ENCODE results near the gene VEZF1.

The VEZF1 gene, protein sequence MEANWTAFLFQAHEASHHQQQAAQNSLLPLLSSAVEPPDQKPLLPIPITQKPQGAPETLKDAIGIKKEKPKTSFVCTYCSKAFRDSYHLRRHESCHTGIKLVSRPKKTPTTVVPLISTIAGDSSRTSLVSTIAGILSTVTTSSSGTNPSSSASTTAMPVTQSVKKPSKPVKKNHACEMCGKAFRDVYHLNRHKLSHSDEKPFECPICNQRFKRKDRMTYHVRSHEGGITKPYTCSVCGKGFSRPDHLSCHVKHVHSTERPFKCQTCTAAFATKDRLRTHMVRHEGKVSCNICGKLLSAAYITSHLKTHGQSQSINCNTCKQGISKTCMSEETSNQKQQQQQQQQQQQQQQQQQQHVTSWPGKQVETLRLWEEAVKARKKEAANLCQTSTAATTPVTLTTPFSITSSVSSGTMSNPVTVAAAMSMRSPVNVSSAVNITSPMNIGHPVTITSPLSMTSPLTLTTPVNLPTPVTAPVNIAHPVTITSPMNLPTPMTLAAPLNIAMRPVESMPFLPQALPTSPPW

DNA sequence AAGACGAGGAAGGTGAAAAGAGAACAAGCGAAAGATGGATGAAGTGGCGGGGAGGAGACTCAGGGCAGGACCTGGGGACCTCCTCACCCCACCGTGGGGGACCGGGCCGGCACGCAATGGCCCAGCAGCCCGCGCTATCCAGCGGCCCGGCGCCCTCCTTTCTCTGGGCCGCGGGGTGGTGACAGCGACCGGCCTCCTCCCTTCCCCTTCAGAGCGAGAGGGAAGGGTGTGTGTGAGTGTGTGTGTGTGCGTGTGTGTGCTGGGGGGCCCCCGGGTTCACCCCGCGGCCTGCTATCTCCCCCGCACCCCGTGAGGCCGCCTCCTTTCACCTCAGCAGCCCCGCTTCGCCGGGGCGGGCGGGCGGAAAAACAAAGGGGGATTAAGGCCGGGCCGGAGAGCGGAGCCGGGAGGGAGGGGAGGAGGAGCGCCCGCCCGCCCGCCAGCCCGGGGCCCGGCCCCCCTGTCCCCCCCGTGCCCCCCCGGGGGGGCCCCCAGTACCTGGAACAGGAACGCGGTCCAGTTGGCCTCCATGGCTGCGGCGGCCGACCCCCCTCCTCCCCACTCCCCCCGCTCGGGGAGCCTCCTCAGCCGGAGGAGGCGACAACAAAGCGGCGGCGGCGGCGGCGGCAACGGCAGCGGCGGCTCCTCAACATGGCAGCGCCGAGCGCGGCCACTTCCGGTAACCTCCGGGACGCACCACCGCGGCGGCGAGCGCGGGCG lies at the start of gene VEZF1:
VEZF1 (minus strand) TSS at position 674 of the 720 bp plus-strand sequence; CDS start at position 531, 143 bp downstream.
- peak; percentile 30 to 74 for DNase-seq

DNA sequence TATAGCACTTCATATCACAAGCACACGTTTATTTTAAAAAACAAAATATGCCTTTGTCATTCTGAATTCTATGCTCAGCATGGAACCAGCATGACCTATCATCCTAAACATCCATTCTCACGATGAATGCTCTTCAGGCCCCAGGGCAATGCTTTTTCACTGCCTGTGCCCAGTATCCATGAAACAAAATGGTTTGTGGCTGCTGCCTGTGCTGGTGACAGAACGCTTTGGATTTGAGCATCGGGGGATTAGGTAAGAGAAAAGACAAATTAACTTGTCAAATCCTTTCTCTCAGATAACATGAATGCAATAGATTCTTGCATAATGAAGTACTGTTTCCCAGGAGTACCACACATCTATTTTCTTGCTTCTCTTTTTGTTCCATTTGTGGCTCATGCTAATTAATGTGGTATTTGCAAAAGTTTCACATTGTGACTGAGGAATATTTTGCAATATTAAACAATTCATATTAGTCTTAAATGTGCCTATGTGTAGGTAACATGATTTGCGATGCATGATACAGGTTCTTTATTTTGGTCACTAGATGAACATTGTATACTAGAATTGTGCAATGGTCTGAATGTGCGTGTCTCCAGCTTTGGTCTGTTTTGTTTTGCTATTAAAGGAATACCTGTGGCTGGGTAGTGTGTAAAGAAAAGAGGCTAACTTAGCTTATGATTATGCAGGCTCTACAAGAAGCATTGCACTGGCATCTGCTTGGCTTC lies 44.8 kb upstream of the VEZF1 start:
- no peak for DNase-seq

DNA sequence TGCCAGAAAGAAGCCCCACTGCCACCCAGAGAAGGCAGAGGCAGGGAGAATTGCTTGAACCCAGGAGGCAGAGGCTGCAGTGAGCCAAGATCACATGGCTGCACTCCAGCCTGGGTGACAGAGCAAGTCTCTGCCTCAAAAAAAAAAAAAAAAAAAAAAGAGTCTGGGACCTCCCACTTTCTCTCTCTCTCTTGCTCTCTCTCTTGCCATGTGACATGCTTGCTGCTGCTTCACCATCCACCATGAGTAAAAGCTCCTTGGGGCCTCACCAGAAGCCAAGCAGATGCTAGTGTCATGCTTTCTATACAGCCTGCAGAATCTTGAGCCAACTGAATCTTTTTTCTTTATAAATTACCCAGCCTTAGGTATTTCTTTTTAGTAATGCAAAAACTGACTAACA lies 40.5 kb upstream of the VEZF1 start:
- no peak for DNase-seq

DNA sequence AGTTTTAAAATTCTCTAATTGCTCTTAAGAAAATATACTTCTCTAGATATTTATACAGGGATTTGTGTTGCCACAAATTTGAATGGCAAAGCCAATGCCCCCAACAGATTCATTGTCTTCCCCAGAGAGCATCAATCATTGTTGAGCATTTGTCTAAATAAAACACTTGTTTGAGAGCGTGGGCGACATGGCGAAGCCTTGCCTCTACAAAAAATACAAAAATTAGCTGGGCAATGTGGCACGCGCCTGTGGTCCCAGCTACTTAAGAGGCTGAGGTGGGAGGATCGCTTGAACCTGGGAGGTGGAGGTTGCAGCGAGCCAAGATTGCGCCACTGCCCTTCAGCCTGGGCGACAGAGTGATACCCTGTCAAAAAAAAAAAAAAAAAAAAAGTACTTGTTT lies 32.3 kb upstream of the VEZF1 start:
- no peak for DNase-seq

DNA sequence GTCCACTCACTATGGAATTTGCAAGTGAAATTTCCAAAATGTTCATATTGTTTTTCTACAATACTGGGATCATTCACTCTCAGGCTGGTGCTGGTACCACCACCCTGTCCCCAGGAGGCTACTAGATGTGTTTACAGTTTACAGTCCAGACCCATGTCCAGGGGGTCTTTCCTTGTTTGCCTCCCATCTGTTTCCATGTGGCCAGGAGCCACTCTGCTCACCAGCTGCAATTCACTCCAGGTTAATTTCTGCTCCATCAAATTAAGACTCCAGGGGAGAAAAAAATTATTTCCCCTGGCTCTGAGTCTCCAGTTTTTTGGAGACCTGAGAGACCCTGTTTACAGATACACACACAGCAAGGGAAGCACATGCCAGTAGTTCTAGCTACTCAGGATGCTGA lies 31.5 kb upstream of the VEZF1 start:
- DNase-seq = no peak

DNA sequence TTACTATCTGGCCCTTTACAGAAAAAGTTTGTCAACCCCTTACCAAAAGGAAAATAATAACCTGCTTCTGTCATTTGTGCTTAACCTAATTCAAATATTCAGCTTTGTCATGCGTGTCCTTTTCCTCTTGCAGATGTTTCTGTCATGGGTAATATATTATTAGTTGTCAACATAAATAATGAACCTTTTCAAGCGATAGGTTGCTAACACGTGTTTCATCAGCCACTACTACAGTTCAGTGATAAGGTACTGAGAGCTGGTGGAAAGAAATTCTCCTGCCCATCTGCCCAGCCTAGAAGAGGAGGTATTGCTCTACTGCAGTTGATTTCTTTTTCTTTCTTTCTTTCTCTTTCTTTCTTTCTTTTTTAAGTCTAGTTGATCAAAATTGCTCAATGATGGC lies 31.0 kb upstream of the VEZF1 start:
- DNase-seq = no peak

DNA sequence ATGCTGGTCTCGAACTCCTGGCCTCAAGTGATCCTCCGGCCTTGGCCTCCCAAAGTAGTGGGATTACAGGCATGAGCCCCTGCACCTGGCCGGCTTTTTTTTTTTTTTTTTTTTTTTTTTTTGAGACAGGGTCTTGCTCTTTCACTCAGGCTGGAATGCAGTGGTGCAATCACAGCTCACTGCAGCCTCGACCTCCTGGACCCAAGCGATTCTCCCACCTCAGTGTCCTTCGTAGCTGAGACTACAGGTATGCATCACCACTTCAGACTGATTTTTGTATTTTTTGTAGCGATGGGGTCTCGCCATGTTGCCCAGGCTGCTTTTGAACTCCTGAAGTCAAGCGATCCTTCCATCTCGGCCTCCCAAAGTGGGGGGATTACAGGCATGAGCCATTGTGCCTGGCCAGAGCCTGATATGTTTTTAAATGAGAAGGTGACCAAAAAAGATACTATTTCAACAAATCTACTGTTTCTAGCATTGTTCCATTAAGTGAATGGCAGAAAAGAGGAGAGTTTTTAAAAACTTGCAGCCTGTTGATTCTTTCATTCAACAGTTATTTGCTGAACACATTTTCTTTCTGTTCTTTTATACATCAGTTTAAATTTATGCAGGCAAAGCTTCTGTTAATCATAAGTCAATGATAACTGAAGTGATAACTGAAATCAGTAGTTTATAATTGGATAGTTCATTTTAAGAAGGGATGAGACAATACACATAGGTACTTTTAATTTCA lies 22.2 kb upstream of the VEZF1 start:
- no peak for DNase-seq

DNA sequence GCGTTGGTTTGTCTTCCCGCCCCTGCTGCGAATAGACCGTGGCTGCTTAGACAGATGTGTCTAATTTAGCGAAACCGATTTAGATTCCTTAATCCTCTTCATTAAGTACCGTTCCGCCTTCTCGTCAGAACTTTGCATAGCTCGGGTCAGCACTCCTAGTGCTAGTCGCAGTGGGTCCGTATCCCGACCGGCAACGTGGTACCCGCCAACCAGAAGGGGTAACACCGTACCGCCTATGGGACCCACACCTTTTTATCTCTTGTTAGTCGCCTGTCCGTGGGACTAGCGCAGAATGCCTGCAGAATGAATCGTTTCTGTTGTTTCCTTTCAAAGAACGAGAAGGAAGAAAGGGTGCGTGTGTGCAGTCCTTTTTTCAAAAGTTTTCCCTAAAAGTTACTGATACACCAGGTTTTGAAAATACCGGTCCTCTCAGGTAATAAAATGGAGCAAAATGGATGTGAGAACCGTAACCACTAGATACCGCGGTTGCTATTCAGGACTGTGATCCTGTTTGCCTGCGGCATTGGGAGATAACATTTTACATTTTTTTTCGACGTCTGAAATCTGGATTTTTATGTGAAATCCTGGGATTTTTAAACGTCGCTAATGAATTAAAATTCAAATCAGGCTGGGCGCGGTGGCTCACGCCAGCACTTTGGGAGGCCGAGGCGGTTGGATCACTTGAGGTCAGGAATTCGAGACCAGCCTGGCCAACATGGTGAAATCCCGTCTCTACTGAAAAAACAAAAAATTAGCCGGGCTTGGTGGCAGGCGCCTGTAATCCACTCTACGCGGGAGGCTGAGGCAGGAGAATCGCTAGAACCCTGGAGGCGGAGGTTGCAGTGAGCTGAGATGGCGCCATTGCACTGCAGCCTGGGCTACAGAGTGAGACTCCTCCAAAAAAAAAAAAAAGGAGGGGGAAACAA lies 20.0 kb upstream of the VEZF1 start:
- no peak for DNase-seq

DNA sequence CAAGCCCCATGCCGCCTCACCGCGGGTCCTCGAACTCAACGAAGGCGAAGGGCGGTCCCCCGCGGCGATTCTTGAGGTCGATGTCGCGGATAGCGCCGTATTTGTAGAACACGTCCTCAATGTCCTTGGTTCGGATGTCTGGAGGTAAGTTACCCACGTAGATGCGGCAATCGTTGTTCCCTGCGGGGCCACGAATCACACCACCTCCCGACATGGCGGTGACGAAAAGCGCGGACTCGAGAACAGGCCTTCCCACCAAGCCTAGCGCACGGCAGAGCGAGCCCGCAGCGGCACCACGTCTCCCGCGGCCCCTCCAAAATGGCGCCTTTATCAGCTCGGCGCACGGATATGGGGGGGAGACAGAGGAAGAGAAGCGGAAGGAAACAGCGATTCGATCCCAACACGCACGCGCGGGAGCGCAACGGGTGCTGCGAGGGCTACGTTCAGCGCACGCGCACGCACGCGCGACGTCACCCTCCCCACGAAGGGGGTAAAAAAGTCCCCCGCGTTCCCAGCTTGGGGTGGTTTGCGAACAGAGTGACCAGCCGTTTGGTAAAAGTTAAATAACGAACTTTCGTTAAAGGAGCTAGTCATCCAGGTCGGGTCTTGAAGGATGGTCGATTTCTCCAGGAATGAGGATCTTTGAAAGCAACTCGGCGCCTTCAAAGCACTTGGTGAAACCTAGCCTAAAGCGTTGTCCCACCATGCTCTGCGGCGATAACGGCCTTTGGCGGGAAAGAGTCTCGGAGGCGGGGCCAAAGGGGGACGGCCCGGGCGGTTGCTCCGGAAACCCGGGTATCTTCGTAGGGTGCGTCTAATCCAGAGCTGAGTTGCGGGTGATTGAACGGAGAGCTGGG lies 19.1 kb upstream of the VEZF1 start, which contains the start of gene SRSF1:
SRSF1 (minus strand) TSS at position 323 of the 857 bp plus-strand sequence; CDS start at position 214, 109 bp downstream.
- DNase-seq = peak; percentile 96 to 99

DNA sequence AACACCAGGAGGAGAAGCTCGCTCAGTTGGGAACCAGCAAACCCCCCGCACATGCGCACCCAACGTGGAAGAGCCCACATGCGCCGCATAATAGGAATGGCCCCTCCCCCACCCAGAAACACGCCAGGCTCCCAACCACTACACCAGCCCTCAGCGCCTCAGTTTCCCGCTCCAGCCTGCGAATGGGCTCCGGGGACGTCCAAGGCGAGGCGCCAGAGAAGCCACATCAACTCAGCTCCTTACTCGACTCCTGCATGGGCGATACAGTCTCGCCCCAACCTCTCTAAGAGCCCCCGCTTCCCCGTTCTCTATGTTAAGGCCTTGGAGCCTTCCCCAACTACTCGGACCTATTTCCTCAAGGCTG lies 18.5 kb upstream of the VEZF1 start:
- DNase-seq = peak; percentile 32 to 73

DNA sequence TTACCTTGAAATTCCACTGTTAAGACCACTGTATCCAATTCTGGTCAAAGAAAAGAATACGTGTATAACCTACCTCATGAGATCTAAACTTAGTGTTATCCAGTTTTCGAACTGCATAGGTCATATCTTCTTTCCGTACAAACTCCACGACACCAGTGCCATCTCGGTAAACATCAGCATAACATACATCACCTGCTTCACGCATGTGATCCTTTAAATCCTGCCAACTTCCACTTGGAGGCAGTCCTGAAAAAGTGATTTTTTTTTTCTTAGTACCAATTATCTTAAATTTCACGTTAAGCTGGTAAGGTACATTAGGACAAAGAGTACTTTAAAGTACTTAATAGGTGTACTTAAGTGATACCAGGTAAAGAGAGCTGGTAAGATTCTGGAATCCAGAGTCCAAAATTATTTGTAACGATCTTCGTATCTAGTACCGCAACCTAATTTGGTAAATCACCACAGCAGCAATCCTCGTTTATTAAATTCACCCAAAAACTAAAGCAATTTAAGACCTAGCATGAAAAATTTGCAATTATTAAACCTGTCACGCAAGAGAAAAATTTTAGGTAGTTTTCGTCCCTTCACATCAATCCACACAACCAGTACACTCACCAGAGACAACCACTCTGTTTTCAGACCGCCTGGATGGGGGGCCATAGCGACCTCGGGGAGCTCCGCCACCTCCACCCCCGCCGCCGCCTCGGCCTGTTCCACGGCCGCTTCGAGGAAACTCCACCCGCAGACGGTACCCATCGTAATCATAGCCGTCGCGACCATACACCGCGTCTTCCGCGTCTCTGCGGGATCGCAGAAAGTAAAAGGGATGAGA lies 17.9 kb upstream of the VEZF1 start:
- DNase-seq = no peak

DNA sequence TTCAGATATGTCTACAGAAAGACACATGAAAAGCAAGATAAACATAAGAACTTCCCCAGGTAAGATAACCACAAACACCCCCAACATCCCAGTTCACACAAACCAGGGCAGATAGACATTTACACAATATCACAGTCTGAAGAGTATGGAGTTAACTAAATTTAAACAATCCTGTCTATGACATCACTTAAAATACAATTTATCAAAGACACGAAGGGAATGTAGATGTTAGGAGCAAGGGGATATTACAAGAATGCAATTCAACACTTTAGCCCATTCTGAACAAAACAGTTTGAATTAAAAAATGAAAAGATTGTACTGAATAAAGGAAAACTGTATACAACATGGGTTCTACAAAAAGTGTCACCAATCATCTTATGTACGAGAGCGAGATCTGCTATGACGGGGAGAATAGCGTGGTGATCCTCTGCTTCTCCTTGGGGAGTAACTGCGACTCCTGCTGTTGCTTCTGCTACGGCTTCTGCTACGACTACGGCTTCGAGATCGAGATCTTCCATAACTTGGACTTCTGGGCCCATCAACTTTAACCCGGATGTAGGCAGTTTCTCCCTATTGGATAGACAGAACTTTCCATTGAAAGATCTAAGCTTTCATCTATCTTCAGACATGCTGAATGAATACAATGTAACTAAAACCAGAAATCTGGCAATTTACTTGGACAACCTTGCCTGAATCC lies 17.1 kb upstream of the VEZF1 start:
- no peak for DNase-seq

DNA sequence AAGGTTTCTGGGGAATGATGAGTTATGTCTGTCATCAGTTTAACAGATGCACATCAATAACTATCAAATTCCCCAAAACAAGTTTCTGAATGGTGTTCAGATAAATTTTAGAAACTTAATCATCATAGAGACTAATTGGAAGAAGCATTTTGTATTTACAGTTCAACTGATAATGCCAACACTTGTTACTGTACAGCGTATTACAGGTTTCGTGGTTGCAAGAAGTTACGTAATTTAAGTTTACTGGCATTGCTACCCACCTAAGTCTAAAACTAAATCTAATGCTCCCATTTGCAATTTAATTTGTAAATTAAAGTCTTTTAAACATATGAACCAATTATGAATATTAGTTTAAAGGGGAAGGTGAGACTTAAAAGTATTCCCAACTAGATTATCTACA lies 16.0 kb upstream of the VEZF1 start:
- DNase-seq = no peak

DNA sequence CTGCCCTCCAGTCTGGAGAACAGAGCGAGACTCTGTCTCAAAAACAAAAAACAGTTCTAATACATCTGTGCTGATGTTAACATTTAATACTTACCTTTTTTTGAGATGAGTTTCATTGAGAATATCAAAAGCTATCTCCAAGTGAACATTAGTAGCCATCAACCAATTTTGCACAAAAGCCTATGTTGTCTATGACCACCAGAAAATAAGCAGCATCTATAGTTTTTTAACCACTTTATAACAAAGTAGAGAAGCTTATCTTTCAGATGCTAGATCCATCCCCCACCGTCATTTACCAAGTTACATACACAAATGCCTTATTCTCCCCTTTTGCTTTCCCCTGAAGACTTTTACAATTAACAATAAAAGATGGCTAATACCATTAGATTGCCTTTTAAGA lies 14.9 kb upstream of the VEZF1 start:
- no peak for DNase-seq

DNA sequence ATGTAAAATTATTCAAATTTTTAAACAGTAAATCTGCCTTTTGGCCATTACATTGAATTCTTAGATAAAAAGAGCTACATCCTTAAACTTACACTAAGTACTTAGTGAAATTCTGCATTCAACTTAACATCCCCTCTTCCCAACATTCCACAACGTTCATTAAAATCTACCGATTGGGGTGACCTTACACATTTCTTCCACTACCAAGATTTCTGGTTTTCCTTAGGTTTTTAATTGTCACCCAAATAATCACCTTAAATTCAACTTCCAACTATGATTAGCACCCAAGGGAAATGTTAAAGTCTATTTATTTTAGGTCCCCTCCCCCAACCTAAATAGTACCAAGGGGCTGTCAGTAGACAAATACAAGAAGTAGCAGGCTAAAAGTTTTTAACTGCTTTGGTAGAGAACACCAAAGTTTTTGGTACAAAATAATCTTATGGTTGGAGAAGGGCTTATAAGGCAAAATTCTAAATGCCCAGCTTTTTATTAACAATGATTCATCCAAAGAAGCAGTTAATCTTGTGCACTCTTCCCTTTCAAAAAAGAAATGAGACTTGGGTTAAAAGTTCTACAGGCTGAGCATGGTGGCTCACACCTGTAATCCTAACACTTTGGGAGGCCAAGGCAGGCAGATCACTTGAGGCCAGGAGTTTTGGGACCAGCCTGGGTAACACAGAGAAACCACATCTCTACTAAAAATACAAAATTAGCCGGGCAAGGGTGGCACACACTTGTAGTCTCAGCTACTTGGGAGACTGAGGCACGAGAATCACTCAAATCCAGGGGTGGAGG lies 14.3 kb upstream of the VEZF1 start:
- no peak for DNase-seq

DNA sequence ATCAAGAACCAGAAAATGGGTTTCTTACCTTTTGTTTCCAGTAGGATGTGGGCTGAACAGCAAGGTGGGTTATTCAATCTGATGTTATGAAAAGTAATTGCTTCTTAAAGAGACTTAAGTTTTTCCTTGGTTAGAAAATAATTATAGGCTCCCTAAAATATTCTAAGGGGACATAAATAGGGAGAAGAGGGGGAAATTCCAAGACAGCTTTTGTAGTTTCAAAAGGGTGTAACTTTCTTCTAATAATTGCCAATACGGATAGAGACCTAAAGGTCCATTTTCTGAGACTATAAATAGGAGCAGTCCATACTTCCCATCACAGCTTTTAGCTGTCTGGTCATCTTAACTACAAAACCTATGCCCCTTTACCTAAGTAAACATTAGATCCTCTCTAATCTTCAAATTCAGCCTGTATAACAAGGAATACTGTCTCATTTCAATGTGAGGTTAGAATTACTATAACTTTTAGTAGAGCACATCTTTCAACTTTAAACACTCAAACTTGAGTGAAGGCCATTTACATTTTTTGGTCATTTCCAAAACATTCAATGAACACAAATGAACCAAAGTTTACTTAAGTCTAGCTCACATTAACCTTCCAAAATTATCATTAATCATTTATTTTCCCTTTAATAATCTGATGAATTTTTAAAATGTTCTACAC lies 13.5 kb upstream of the VEZF1 start:
- no peak for DNase-seq

DNA sequence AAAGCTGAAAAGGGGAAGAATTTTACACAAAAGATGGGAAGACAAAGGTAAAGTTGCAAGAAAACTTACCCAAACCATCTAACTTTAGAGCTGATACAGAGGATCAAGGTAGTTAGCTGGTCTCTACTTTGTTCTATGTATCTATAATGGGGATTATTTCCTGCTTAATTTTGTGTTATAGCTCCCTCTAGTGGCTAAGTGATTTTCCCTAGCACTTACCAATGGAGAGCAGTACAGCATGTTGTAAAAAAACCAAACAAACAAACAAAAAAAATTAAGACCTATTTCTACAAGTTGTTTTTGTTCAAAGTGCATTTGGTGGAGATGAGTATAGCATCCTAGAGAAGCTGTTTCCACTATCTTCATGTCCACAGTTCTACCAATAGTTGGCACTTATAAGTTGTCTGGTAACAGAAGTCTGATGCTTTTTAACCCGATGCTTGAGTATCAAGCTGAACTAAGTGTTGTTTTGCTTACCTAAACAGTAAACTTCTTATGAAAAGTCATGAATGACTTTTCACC lies 11.5 kb upstream of the VEZF1 start:
- DNase-seq = peak; percentile 73 to 81

All from NCI-H446 (cell line).